Measurements from ENCODE around the gene MAML2. TPM values are rescaled to one million over a fixed set of nuclear protein-coding genes. Genes with fewer than 3 reads are reported as not detected.

Gene MAML2
- total and polyA plus RNA-seq, 9 of the 15 experiments (the other 6 are each of a cell fraction or from before 2014, with no cell fraction given), result 0.79 to 6.8 (median 4.8) TPM

DNA sequence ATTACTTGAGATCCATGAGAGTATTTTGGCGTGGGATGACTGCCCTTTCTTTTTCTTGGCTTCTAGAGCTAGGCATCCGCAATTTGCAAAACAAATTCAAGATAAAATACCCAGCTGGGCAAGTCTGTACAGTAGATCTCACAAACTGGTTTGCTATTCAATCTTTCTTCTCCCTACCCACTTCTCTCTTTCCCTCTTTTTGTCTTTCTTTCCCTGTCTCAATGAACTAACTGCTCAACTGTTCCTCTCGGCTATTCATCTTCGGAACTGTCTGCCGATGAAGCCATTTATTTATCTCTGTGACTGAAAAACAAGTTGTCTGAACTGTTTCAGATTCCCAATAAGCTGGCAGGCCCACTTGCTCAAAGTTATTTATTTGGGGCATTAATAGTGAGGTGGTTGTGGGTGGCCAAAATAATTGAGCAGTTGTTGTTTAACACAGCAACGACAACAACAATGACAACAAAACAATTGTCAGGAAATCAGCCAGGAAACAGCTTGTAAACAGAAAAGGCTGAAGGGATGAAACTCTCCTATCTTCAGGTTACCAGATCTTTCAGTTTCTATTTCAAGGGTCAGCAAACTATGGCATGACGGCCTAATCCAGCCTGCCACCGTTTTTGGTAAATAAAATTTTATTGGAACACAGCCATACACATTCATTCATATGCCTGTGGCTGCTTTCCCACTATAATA lies 343.1 kb downstream of the MAML2 start (continued):
- TF ChIP-seq, protein P1, sequence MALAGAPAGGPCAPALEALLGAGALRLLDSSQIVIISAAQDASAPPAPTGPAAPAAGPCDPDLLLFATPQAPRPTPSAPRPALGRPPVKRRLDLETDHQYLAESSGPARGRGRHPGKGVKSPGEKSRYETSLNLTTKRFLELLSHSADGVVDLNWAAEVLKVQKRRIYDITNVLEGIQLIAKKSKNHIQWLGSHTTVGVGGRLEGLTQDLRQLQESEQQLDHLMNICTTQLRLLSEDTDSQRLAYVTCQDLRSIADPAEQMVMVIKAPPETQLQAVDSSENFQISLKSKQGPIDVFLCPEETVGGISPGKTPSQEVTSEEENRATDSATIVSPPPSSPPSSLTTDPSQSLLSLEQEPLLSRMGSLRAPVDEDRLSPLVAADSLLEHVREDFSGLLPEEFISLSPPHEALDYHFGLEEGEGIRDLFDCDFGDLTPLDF (CRISPR knock-in tag; IDR thresholded peaks at IDR 0.05), result no peak
- no peak for TF ChIP-seq PHF21A (IDR thresholded peaks at IDR 0.05; ENCODE audit: borderline replicate concordance, low read depth)
- TF ChIP-seq, protein P2, sequence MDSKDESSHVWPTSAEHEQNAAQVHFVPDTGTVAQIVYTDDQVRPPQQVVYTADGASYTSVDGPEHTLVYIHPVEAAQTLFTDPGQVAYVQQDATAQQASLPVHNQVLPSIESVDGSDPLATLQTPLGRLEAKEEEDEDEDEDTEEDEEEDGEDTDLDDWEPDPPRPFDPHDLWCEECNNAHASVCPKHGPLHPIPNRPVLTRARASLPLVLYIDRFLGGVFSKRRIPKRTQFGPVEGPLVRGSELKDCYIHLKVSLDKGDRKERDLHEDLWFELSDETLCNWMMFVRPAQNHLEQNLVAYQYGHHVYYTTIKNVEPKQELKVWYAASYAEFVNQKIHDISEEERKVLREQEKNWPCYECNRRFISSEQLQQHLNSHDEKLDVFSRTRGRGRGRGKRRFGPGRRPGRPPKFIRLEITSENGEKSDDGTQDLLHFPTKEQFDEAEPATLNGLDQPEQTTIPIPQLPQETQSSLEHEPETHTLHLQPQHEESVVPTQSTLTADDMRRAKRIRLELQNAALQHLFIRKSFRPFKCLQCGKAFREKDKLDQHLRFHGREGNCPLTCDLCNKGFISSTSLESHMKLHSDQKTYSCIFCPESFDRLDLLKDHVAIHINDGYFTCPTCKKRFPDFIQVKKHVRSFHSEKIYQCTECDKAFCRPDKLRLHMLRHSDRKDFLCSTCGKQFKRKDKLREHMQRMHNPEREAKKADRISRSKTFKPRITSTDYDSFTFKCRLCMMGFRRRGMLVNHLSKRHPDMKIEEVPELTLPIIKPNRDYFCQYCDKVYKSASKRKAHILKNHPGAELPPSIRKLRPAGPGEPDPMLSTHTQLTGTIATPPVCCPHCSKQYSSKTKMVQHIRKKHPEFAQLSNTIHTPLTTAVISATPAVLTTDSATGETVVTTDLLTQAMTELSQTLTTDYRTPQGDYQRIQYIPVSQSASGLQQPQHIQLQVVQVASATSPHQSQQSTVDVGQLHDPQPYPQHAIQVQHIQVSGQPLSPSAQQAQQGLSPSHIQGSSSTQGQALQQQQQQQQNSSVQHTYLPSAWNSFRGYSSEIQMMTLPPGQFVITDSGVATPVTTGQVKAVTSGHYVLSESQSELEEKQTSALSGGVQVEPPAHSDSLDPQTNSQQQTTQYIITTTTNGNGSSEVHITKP (IDR thresholded peaks at IDR 0.05; ENCODE audit: partially characterized antibody), result no peak
- TF ChIP-seq PPARD (CRISPR knock-in tag; IDR thresholded peaks at IDR 0.05), result no peak
- no peak for TF ChIP-seq ADNP (tag; IDR thresholded peaks at IDR 0.05)
- TF ChIP-seq KHSRP (IDR thresholded peaks at IDR 0.05), result no peak
- TF ChIP-seq PTBP1 (IDR thresholded peaks at IDR 0.05; ENCODE audit: low read depth, low read length), result no peak
- no peak for TF ChIP-seq SMARCA4 (IDR thresholded peaks at IDR 0.05)

Measured in K562 (cell line).